Spleen (tissue), 11 donors: ENCODE data around the gene OSBPL10. TPM values are rescaled to one million over a fixed set of nuclear protein-coding genes. Genes with fewer than 3 reads are reported as not detected.

ENCODE experiments used
- DNase-seq: peaks from one replicate; pipeline ENCODE4 v3.0.0-alpha.2; 2020
- H3K27ac ChIP-seq, 8 donors: fragments of 200-600 bp; sonication (generic) in 7 of 8; 1 replicate in 4 of 8; 2 replicates in 4 of 8; pipeline versions ENCODE4 v1.5.0 to v1.8.0; 2016 to 2021; ENCODE audit warnings: inconsistent platforms in 4 of 8, mild to moderate bottlenecking in 4 of 8, moderate library complexity in 1 of 8
- H3K27me3 ChIP-seq, 7 donors: fragments of 200-600 bp; sonication (generic) in 6 of 7; replicated peaks in 1 of 7; 1 replicate in 4 of 7; 2 replicates in 3 of 7; pipeline versions ENCODE4 v1.5.0 to v1.8.0; 2016 to 2021; ENCODE audit warnings: inconsistent platforms in 3 of 7, mild to moderate bottlenecking in 1 of 7
- H3K36me3 ChIP-seq, 6 donors: fragments of 200-600 bp; sonication (generic) in 5 of 6; 1 replicate in 4 of 6; 2 replicates in 2 of 6; pipeline versions ENCODE4 v1.5.0 to v1.8.0; 2016 to 2021; ENCODE audit warnings: inconsistent platforms in 2 of 6
- H3K4me1 ChIP-seq, 6 donors: fragments of 200-600 bp; sonication (generic) in 5 of 6; 1 replicate in 3 of 6; 2 replicates in 3 of 6; pipeline versions ENCODE4 v1.5.0 to v1.8.0; 2016 to 2021; ENCODE audit warnings: inconsistent platforms in 3 of 6
- H3K4me3 ChIP-seq, 8 donors: fragments of 200-600 bp; sonication (generic) in 7 of 8; 1 replicate in 4 of 8; 2 replicates in 4 of 8; pipeline versions ENCODE4 v1.5.0 to v1.8.0; 2016 to 2021; ENCODE audit warnings: inconsistent platforms in 4 of 8, mild to moderate bottlenecking in 4 of 8, moderate library complexity in 2 of 8
- H3K9me3 ChIP-seq, 8 donors: fragments of 200-600 bp; sonication (generic) in 7 of 8; 1 replicate in 4 of 8; 2 replicates in 4 of 8; pipeline versions ENCODE4 v1.5.0 to v1.8.0; 2016 to 2021; ENCODE audit warnings: inconsistent platforms in 4 of 8
- CTCF ChIP-seq, 11 experiments: fragments of 200-600 bp in 7 of 11; fragments of 450-650 bp in 4 of 11; sonication (generic) in 4 of 11; IDR thresholded peaks in 8 of 11; conservative IDR thresholded peaks in 3 of 11; 1 replicate in 7 of 11; 2 replicates in 4 of 11; pipeline versions ENCODE4 v1.4.0 to v1.8.0; 2016 to 2021; ENCODE audit warnings: antibody characterized with exemption in 11 of 11, inconsistent platforms in 4 of 11, mild to moderate bottlenecking in 1 of 11
- POLR2A ChIP-seq, 3 donors: fragments of 450-650 bp; IDR thresholded peaks; one replicate each; pipeline ENCODE4 v1.5.1; 2017; ENCODE audit warnings: antibody characterized with exemption in 3 of 3, mild to moderate bottlenecking in 1 of 3
- POLR2AphosphoS5 ChIP-seq, 3 donors: sonication (generic); formaldehyde crosslinking; IDR thresholded peaks; one replicate each; pipeline ENCODE4 v1.5.1; 2017; ENCODE audit warnings: antibody characterized with exemption in 3 of 3
- WGBS, 5 donors: extraction: QIAGEN DNeasy Blood & Tissue Kit in 3 of 5; methylation state at CpG; one replicate each; pipeline versions ENCODE4 v1.1.5 to v1.1.7; 2013 to 2018; 5-methylcytosine and 5-hydroxymethylcytosine counted together
- intact Hi-C: fragments of 100-400 bp; cut with DNase I; formaldehyde crosslinking; loops from one replicate; pipeline ENCODE4 v1.15.0; 2023; ENCODE audit warnings: low total_unique reads
- polyA plus RNA-seq, 3 donors: library from polyadenylated mRNA; stranded (reverse); fragments of 200-250 nt; gene quantifications; one replicate each; pipeline ENCODE4 v1.2.1, GENCODE V29; 2013
- total RNA-seq, 7 donors: library from RNA; depleted of rRNA in 3 of 7; stranded (reverse); fragments of >200 nt in 3 of 7; fragmentation: NEBNext Ultra II Directional in 4 of 7; extraction: Animal tissue kit (Norgen Biotek cat#: 25700) in 4 of 7; gene quantifications; one replicate each; pipeline versions ENCODE4 v1.1.0 to v1.2.1, GENCODE V29; 2016 to 2021
- donor health status: healthy with polysubstance abuse.
- donor health status: DM: no; HTN: no; CAD: no; lungs with moderate emphysema.
- donor health status: DM: no; HTN: no; CAD: no.
- donor health status: Bipolar disorder and iron deficiency.
- donor health status: healthy.
- donor health status: DM: no; HTN: no; CAD: no.
- donor health status: DM: yes; HTN: yes; CAD: no.

The OSBPL10 gene
- total and polyA plus RNA-seq, 10 donors = 3.8 to 95.1 (median 56.5) TPM

GRCh38 chr3:31725568-31725967, 255.5 kb downstream of the OSBPL10 start:
- H3K4me1 ChIP-seq = no peaks in the 10 kb centered on the region
- no peaks in the 10 kb centered on the region for H3K27me3 ChIP-seq
- TF ChIP-seq CTCF (IDR thresholded peaks at IDR 0.05 in 8 of 11, conservative IDR thresholded peaks at IDR 0.05 in 3 of 11) (no peak), POLR2AphosphoS5 (IDR thresholded peaks at IDR 0.05) (no peak), POLR2A (IDR thresholded peaks at IDR 0.05) (no peak)
- H3K27ac ChIP-seq = no peak overlapping the region
- DNase-seq = no peak
- intact Hi-C loops = no loop called here
- WGBS, 5 donors = 76 to 94% (median 89%) methylated on average over 6 of the region's 6 CpGs
- peaks cover 0 to 16% (median 0%) of the 10 kb centered on the region in 6 donors for H3K36me3 ChIP-seq
- H3K4me3 ChIP-seq = no peak overlapping the region
- H3K9me3 ChIP-seq = no peaks in the 10 kb centered on the region

GRCh38 chr3:31724651-31725050, 256.4 kb downstream of the OSBPL10 start:
- Histone ChIP-seq H3K4me1 (no peaks in the 10 kb centered on the region), H3K27me3 (no peaks in the 10 kb centered on the region), H3K36me3 (peaks cover 0 to 13% (median 0%) of the 10 kb centered on the region in 6 donors), H3K9me3 (no peaks in the 10 kb centered on the region), H3K27ac (no peak overlapping the region), H3K4me3 (no peak overlapping the region)
- intact Hi-C loops = no loop called here
- DNase-seq = no peak
- TF ChIP-seq POLR2A (IDR thresholded peaks at IDR 0.05) (no peak), CTCF (IDR thresholded peaks at IDR 0.05 in 8 of 11, conservative IDR thresholded peaks at IDR 0.05 in 3 of 11) (peak in 6 of 11 experiments; percentile 6 to 26 (median 14))
- WGBS, 5 donors = 61 to 86% (median 68%) methylated on average over 4 of the region's 4 CpGs

GRCh38 chr3:31724116-31724515, 256.9 kb downstream of the OSBPL10 start:
- WGBS, 5 donors = 80 to 93% (median 88%) methylated on average over 6 of the region's 6 CpGs
- Histone ChIP-seq H3K27ac (no peak overlapping the region), H3K36me3 (peaks cover 0 to 7% (median 0%) of the 10 kb centered on the region in 6 donors), H3K9me3 (no peaks in the 10 kb centered on the region), H3K27me3 (no peaks in the 10 kb centered on the region), H3K4me1 (no peaks in the 10 kb centered on the region), H3K4me3 (no peak overlapping the region)
- intact Hi-C loops = no loop called here
- TF ChIP-seq POLR2A (IDR thresholded peaks at IDR 0.05) = no peak
- no peak for DNase-seq

GRCh38 chr3:31723701-31724100, 257.4 kb downstream of the OSBPL10 start:
- intact Hi-C loops = no loop called here
- Histone ChIP-seq H3K27ac (no peak overlapping the region), H3K4me3 (no peak overlapping the region), H3K4me1 (no peaks in the 10 kb centered on the region), H3K36me3 (peaks cover 0 to 6% (median 0%) of the 10 kb centered on the region in 6 donors), H3K9me3 (no peaks in the 10 kb centered on the region), H3K27me3 (no peaks in the 10 kb centered on the region)
- no peak for DNase-seq
- TF ChIP-seq POLR2AphosphoS5 (IDR thresholded peaks at IDR 0.05) = no peak
- no peak for TF ChIP-seq POLR2A (IDR thresholded peaks at IDR 0.05)
- TF ChIP-seq CTCF (IDR thresholded peaks at IDR 0.05 in 8 of 11, conservative IDR thresholded peaks at IDR 0.05 in 3 of 11) = no peak
- WGBS, 5 donors = 92 to 94% (median 93%) methylated on average over 5 of the region's 5 CpGs

GRCh38 chr3:31721676-31722075, 259.4 kb downstream of the OSBPL10 start:
- DNase-seq = no peak
- H3K27me3 ChIP-seq = no peaks in the 10 kb centered on the region
- H3K4me3 ChIP-seq = no peak overlapping the region
- peaks cover 0 to 10% (median 0%) of the 10 kb centered on the region in 6 donors for H3K36me3 ChIP-seq
- H3K9me3 ChIP-seq = no peaks in the 10 kb centered on the region
- no peaks in the 10 kb centered on the region for H3K4me1 ChIP-seq
- H3K27ac ChIP-seq = no peak overlapping the region
- TF ChIP-seq POLR2A (IDR thresholded peaks at IDR 0.05) = no peak
- no peak for TF ChIP-seq CTCF (IDR thresholded peaks at IDR 0.05 in 8 of 11, conservative IDR thresholded peaks at IDR 0.05 in 3 of 11)
- TF ChIP-seq POLR2AphosphoS5 (IDR thresholded peaks at IDR 0.05) = no peak
- WGBS, 5 donors = 79 to 92% (median 86%) methylated on average over 3 of the region's 3 CpGs
- intact Hi-C loops = no loop called here
